ENCODE data around the gene FAM131C. TPM values are rescaled to one million over a fixed set of nuclear protein-coding genes. Genes with fewer than 3 reads are reported as not detected.

The FAM131C gene
- total and polyA plus RNA-seq, 10 of the 15 experiments (the other 5 are each of a cell fraction or from before 2014, with no cell fraction given) = 0.03 TPM; not detected in 9

GRCh38 chr1:16018308-16018707 is 55.1 kb downstream of the FAM131C start:
- DNase-seq (ENCODE audit: low read depth, low spot score) = no peak
- Histone ChIP-seq H3K4me3 (no peak overlapping the region), H3K4me2 (ENCODE audit: control insufficient read depth, insufficient read depth) (no peak overlapping the region), H3K9me3 (replicated peaks; ENCODE audit: control insufficient read depth, insufficient read depth, low read length) (no peaks in the 10 kb centered on the region), H3K27me3 (replicated peaks in 1 of 2; ENCODE audit: control insufficient read depth in 2 of 2, insufficient read depth in 2 of 2, low read length in 1 of 2) (peaks cover 0 to 2% of the 10 kb centered on the region in 2 experiments; a peak in 2 of 4 replicates), H3K36me3 (ENCODE audit: control insufficient read depth in 2 of 2, insufficient read depth in 2 of 2, low read length in 1 of 2) (no peaks in the 10 kb centered on the region), H3K4me1 (ENCODE audit: control insufficient read depth, insufficient read depth, low read length) (peaks cover 26% of the 10 kb centered on the region), H3K9ac (ENCODE audit: control insufficient read depth, insufficient read depth, low read length) (no peak overlapping the region), H3K27ac (ENCODE audit: control insufficient read depth, insufficient read depth) (no peak overlapping the region), H2AFZ (ENCODE audit: control insufficient read depth, low read depth, low read length) (no peak overlapping the region), H3K79me2 (ENCODE audit: control insufficient read depth, insufficient read depth, low read length) (no peaks in the 10 kb centered on the region), H4K20me1 (ENCODE audit: control insufficient read depth, insufficient read depth) (no peaks in the 10 kb centered on the region)
- SMC1A ChIA-PET (ENCODE audit: uncharacterized antibody, unreplicated experiment) = no interaction called here
- POLR2A ChIA-PET = no interaction called here
- RAD21 ChIA-PET (ENCODE audit: unreplicated experiment) = no interaction called here
- no peak for ATAC-seq
- 30% methylated on average over 4 of the region's 4 CpGs for WGBS (ENCODE audit: insufficient coverage, insufficient replicate concordance, low lambda C conversion rate, missing lambda C conversion rate)
- CTCF ChIA-PET = interaction anchor here (6.4 kb wide), 1 partner anchor 10 kb away, joined by 36 read pairs; no protein-coding TSS in a partner anchor
- no TSS peak for BruUV-seq (replicated peaks)
- intact Hi-C loops (cut with micrococcal nuclease; ENCODE audit: unreplicated experiment) = no loop called here
- in situ Hi-C loops (cut with MboI) = no loop called here
- FAIRE-seq = no peak
- TF ChIP-seq ZSCAN29 (IDR thresholded peaks at IDR 0.05) = no peak
- no peak for TF ChIP-seq SMARCA5 (IDR thresholded peaks at IDR 0.05)
- TF ChIP-seq ZNF274 (IDR thresholded peaks at IDR 0.05; ENCODE audit: insufficient read depth, insufficient read length) = no peak
- TF ChIP-seq RB1 (IDR thresholded peaks at IDR 0.05; ENCODE audit: borderline replicate concordance) = no peak
- no peak for TF ChIP-seq NFYB (IDR thresholded peaks at IDR 0.05; ENCODE audit: insufficient read depth, low read depth, low read length)
- no peak for TF ChIP-seq ZNF622 (IDR thresholded peaks at IDR 0.05)
- no peak for TF ChIP-seq ZBTB40 (IDR thresholded peaks at IDR 0.05; ENCODE audit: borderline replicate concordance)
- TF ChIP-seq CREB1 (IDR thresholded peaks at IDR 0.05; ENCODE audit: low read depth) = no peak
- TF ChIP-seq CBX5 (IDR thresholded peaks at IDR 0.05; ENCODE audit: low read depth) = no peak
- no peak for TF ChIP-seq NFYA (IDR thresholded peaks at IDR 0.05; ENCODE audit: borderline replicate concordance, low read depth, low read length)
- TF ChIP-seq MYB (IDR thresholded peaks at IDR 0.05; ENCODE audit: borderline replicate concordance, low read depth, low read length) = no peak
- no peak for TF ChIP-seq CHD2 (IDR thresholded peaks at IDR 0.05; ENCODE audit: borderline replicate concordance, low read depth, low read length)
- no peak for TF ChIP-seq CBFB (IDR thresholded peaks at IDR 0.05; ENCODE audit: low read depth)
- TF ChIP-seq ZBTB4 (CRISPR knock-in tag; IDR thresholded peaks at IDR 0.05) = no peak
- TF ChIP-seq MEF2B (IDR thresholded peaks at IDR 0.05; ENCODE audit: partially characterized antibody, poor library complexity, severe bottlenecking) = no peak
- TF ChIP-seq MTA3 (IDR thresholded peaks at IDR 0.05; ENCODE audit: borderline replicate concordance, low read length) = no peak
- no peak for TF ChIP-seq SKIL (IDR thresholded peaks at IDR 0.05; ENCODE audit: low read depth, poor library complexity, severe bottlenecking)

Data from GM12878 (cell line).